Bronchial epithelial cell (primary cell): Measurements from ENCODE around the gene PDLIM1. TPM values are rescaled to one million over a fixed set of nuclear protein-coding genes. Genes with fewer than 3 reads are reported as not detected.

Experiments used
- DNase-seq: peaks from one replicate; pipeline ENCODE4 v3.0.0-alpha.2; 2010; ENCODE audit warnings: low read depth
- FAIRE-seq: peaks from 2 replicates; lab custom pipeline; 2011; peaks lifted over from hg19 to GRCh38; lab: Jason Lieb, UNC
- H3K27me3 ChIP-seq: 2 replicates; pipeline ENCODE4 v1.5.1; 2011; ENCODE audit warnings: low read length; ENCODE audit not compliant: control insufficient read depth, insufficient read depth
- H3K36me3 ChIP-seq: 2 replicates; pipeline ENCODE4 v1.5.1; 2011; ENCODE audit warnings: low read length; ENCODE audit not compliant: control insufficient read depth, insufficient read depth
- H3K4me3 ChIP-seq: 2 replicates; pipeline ENCODE4 v1.5.1; 2011; ENCODE audit warnings: mild to moderate bottlenecking, low read depth, low read length, control low read depth
- total RNA-seq: library from RNA; depleted of rRNA; stranded (reverse); fragments of >200 nt; gene quantifications from 2 replicates; pipeline ENCODE4 v1.2.1, GENCODE V29; 2014
- TF ChIP-seq, protein P1 (sequence below): IDR thresholded peaks from 2 replicates; pipeline ENCODE4 v1.5.1; 2011; ENCODE audit warnings: mild to moderate bottlenecking, moderate library complexity, low read length, control low read depth, inconsistent platforms; ENCODE audit not compliant: insufficient read depth, severe bottlenecking

PDLIM1 gene
- total RNA-seq, 1 donor from 2014 or later = 19.2 TPM

DNA sequence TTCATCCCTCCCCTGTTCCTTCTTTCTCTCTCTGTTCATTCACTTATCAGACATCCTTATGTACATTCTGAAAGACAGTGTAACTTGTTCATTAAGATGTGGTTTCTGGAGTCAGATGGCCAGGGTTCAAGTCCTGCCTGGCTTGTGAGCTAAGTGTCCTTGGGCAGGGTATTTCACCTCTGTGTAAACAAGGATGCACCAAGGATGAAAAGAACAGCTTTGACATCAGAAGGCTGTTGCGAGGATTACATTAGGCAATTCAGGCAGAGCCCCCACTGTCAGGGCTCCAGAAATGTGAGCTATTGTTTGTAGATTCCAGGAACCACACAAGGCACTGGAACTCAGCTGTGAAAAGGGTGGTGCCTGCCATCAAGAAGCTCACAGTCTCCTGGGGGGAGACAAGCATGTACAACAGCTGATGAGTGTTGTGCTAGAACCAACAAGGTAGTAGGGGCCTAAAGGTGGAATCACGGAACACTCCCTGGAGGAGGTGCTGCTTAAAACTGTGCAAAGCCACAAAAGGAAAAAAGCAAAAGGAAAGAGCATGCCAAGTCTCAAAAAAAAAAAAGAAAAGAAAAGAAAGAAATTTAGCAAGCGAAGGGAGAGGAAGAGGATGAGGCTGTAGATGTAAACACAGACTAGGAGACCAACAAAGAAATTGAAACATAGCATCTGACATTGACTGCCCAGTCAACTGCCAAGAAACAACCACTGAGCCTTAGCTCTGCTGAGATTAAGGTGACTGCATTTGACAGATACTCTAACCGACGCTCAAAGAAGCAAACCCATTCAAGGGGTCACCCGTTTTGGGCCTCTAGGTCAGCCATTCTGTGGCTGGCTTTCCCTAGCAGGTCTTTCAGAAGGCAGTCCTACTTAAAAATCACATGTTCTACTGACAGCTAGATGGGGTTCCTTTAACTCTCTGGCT, 12.5 kb downstream of the PDLIM1 start:
- no peaks in the 10 kb centered on the region for H3K27me3 ChIP-seq
- FAIRE-seq (no peak), DNase-seq (no peak)
- TF ChIP-seq, protein P1, sequence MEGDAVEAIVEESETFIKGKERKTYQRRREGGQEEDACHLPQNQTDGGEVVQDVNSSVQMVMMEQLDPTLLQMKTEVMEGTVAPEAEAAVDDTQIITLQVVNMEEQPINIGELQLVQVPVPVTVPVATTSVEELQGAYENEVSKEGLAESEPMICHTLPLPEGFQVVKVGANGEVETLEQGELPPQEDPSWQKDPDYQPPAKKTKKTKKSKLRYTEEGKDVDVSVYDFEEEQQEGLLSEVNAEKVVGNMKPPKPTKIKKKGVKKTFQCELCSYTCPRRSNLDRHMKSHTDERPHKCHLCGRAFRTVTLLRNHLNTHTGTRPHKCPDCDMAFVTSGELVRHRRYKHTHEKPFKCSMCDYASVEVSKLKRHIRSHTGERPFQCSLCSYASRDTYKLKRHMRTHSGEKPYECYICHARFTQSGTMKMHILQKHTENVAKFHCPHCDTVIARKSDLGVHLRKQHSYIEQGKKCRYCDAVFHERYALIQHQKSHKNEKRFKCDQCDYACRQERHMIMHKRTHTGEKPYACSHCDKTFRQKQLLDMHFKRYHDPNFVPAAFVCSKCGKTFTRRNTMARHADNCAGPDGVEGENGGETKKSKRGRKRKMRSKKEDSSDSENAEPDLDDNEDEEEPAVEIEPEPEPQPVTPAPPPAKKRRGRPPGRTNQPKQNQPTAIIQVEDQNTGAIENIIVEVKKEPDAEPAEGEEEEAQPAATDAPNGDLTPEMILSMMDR = no peak
- H3K4me3 ChIP-seq = no peak overlapping the region
- no peaks in the 10 kb centered on the region for H3K36me3 ChIP-seq

DNA sequence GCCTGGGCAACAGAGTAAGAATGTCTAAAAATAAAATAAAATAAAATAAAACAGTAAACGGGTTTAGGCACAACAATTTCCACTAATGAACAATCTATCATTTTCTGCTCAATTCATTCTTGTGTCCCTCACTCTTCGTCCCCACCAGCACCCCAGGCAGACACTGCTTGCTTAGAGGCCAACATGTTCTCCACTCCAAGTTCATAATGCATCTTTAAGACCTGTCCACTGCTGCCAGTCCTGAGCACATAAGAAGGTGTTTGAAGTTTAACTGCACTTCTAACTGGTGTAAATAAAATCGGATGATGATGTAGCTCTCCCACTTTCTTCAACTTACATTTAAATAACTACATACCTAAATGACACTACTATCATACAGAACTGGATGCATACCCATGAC, 13.2 kb downstream of the PDLIM1 start:
- Histone ChIP-seq H3K36me3 (no peaks in the 10 kb centered on the region), H3K27me3 (no peaks in the 10 kb centered on the region), H3K4me3 (no peak overlapping the region)
- TF ChIP-seq, protein P1 = no peak
- FAIRE-seq (no peak), DNase-seq (no peak)

DNA sequence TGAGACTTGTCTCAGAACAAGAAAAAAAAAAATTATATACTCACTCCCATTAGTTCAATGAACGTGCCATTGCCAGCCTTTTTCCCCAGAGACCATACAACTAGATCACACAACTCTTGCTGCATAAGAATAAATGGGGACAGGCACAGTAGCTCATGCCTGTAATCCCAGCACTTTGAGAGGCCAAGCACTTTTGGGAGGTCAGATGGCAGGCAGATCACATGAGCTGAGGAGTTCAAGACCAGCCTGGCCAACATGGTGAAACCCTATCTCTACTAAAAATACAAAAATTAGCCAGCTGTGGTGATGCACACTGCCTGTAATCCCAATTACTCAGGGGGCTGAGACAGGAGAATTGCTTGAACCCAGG, 13.6 kb downstream of the PDLIM1 start:
- H3K4me3 ChIP-seq = no peak overlapping the region
- no peaks in the 10 kb centered on the region for H3K27me3 ChIP-seq
- DNase-seq (no peak), FAIRE-seq (no peak)
- TF ChIP-seq, protein P1 = no peak
- no peaks in the 10 kb centered on the region for H3K36me3 ChIP-seq

DNA sequence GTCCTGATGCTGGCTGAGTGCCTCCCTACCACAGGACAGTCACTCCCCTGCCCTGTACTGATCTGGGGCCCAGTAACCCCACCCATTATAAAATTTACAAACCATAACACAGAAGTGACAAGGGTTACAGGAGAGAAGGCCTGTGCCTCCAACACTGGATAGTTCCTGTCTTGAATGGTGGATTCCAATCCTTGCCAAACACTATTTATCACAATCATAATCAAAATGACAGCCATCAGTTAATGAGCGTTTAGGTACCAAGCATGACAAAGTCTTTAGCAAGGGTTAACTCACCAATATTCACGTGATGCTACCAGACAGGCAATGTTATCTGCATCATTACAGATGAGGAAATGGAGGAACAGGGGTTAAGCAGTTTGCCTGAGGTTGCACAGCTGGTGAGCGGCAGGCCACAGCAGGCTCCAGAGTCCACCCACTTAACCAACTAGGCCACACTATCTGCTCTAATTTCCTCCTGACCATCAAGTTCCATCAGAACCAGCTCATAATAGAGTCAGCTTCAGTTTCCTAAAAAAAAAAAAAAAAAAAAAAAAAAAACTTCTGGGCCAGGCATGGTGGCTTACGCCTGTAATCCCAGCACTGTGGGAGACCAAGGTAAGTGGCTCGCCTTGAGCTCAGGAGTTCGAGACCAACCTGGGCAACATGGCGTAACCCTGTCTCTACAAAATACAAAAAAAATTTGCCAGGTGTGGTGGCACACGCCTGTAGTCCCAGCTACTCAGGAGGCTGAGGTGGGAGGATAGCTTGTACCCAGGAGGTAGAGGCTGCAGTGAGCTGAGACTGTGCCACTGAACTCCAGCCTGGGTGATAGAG, 14.2 kb downstream of the PDLIM1 start:
- FAIRE-seq (no peak), DNase-seq (peak; percentile 96)
- TF ChIP-seq, protein P1 = no peak
- no peak overlapping the region for H3K4me3 ChIP-seq
- peaks cover under 1% of the 10 kb centered on the region for H3K36me3 ChIP-seq
- H3K27me3 ChIP-seq = no peaks in the 10 kb centered on the region

DNA sequence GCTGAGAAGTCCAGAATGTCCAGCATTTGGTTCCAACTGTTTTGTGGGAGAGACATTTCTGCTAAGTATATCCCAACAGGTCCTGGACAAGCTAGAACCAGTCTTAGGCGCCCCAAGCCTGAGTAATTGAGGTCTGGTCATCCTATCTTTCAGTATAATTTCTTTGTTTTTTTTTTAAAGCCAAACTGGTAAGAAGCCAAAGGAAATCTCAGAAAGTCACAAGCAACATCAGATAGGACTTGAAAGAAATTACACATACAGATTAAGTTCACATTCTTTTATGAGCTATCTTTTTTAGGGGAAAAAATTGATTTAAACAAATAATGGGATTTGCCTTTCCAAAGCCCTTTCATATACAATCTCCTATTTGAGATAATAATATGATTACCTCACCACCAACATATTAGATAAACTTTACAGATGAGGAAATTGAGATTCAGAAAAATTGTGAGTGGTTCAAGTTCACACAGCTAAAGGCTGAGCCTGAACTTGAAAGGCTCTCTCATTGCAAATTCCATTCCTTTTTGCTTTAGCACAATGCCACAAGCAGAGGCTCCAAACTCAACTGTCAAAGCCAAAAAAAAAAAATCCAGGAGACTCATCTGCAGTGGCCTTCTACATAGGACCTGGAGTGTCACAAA, 15.0 kb downstream of the PDLIM1 start:
- DNase-seq (peak; percentile 93), FAIRE-seq (no peak)
- Histone ChIP-seq H3K27me3 (no peaks in the 10 kb centered on the region), H3K36me3 (peaks cover 4% of the 10 kb centered on the region), H3K4me3 (no peak overlapping the region)
- TF ChIP-seq, protein P1 = no peak
